Endothelial cell of umbilical vein (primary cell): ENCODE data around the gene ST8SIA1. TPM values are rescaled to one million over a fixed set of nuclear protein-coding genes. Genes with fewer than 3 reads are reported as not detected.

Experiments used
- BruUV-seq: library from RNA; stranded (reverse); fragments of 400-500 nt; replicated peaks from 2 replicates; lab custom pipeline; 2021; lab: Mats Ljungman, UMichigan
- CTCF ChIA-PET: fragments of 300-600, 350-600 bp; sonication (Branson Sonifier 250); formaldehyde crosslinking; loops from one replicate; lab custom pipeline; 2021; ENCODE audit warnings: antibody characterized with exemption, inconsistent platforms; lab: Charles Lee
- POLR2A ChIA-PET: fragments of 300-600, 350-600 bp; sonication (Branson Sonifier 250); formaldehyde crosslinking; loops from one replicate; lab custom pipeline; 2021; ENCODE audit warnings: antibody characterized with exemption, inconsistent platforms; lab: Charles Lee
- DNase-seq: peaks from one replicate; pipeline ENCODE4 v3.0.0-alpha.2; 2011; ENCODE audit warnings: low read depth, low spot score
- FAIRE-seq: peaks from 2 replicates; lab custom pipeline; 2011; peaks lifted over from hg19 to GRCh38; lab: Jason Lieb, UNC
- H2AFZ ChIP-seq: 2 replicates; pipeline ENCODE4 v1.6.0; 2012; ENCODE audit warnings: low read depth, low read length, control low read depth, inconsistent platforms
- H3K27ac ChIP-seq: 2 replicates; pipeline ENCODE4 v1.5.1; 2011; ENCODE audit warnings: low read depth, mild to moderate bottlenecking, control low read depth, low read length, moderate library complexity; ENCODE audit not compliant: insufficient read depth
- H3K27me3 ChIP-seq, 2 experiments: 2 replicates each; pipeline versions ENCODE4 v1.6.0 to v1.6.1; 2011; ENCODE audit warnings: low read length in 2 of 2, mixed read lengths in 1 of 2; ENCODE audit not compliant: control insufficient read depth in 2 of 2, insufficient read depth in 2 of 2
- H3K36me3 ChIP-seq, 2 experiments: 2 replicates in 1 of 2; 3 replicates in 1 of 2; pipeline ENCODE4 v1.5.1; 2011; ENCODE audit warnings: low read length in 2 of 2, mild to moderate bottlenecking in 1 of 2, moderate library complexity in 1 of 2; ENCODE audit not compliant: control insufficient read depth in 2 of 2, insufficient read depth in 2 of 2; ENCODE audit errors: extremely low read depth in 1 of 2
- H3K4me1 ChIP-seq: 3 replicates; pipeline ENCODE4 v1.5.1; 2011; ENCODE audit warnings: mild to moderate bottlenecking, low read length; ENCODE audit not compliant: control insufficient read depth, insufficient read depth; ENCODE audit errors: extremely low read depth
- H3K4me2 ChIP-seq: 2 replicates; pipeline ENCODE4 v1.6.1; 2011; ENCODE audit warnings: low read length, control low read depth, mixed read lengths; ENCODE audit not compliant: insufficient read depth
- H3K4me3 ChIP-seq, 3 experiments: fragments of 200-600 bp in 1 of 3; sonication (generic), shearing (Covaris generic) in 1 of 3; replicated peaks in 1 of 3; 2 replicates each; pipeline ENCODE4 v1.5.1; 2011 to 2016; ENCODE audit warnings: control low read depth in 3 of 3, low read length in 3 of 3, mild to moderate bottlenecking in 2 of 3, inconsistent platforms in 1 of 3, low read depth in 1 of 3, moderate library complexity in 1 of 3; ENCODE audit not compliant: insufficient read depth in 1 of 3
- H3K79me2 ChIP-seq: 2 replicates; pipeline ENCODE4 v1.6.0; 2012; ENCODE audit warnings: low read length, inconsistent platforms; ENCODE audit not compliant: control insufficient read depth, insufficient read depth
- H3K9ac ChIP-seq: replicated peaks from 2 replicates; pipeline ENCODE3; 2011; ENCODE audit warnings: low read length, control low read depth; ENCODE audit not compliant: insufficient read depth; ENCODE audit errors: extremely low read depth
- H3K9me1 ChIP-seq: replicated peaks from 3 replicates; pipeline ENCODE4 v1.6.0; 2011; ENCODE audit warnings: mild to moderate bottlenecking, low read length; ENCODE audit not compliant: control insufficient read depth, insufficient read depth; ENCODE audit errors: extremely low read depth
- H3K9me3 ChIP-seq: replicated peaks from 2 replicates; pipeline ENCODE4 v1.5.1; 2012; ENCODE audit warnings: low read length, inconsistent platforms; ENCODE audit not compliant: control insufficient read depth, insufficient read depth
- H4K20me1 ChIP-seq: replicated peaks from 2 replicates; pipeline ENCODE3; 2011; ENCODE audit warnings: mild to moderate bottlenecking, low read length; ENCODE audit not compliant: control insufficient read depth, insufficient read depth; ENCODE audit errors: extremely low read depth
- CTCF ChIP-seq, 2 donors: IDR thresholded peaks; 1 replicate in 1 of 2; 2 replicates in 1 of 2; pipeline ENCODE4 v1.5.1; 2011; ENCODE audit warnings: low read length in 2 of 2, mild to moderate bottlenecking in 2 of 2, moderate library complexity in 2 of 2, control low read depth in 1 of 2, inconsistent platforms in 1 of 2, low read depth in 1 of 2; ENCODE audit not compliant: insufficient read depth in 1 of 2; ENCODE audit errors: extremely low read depth in 1 of 2
- FOS ChIP-seq: IDR thresholded peaks from 2 replicates; pipeline ENCODE4 v1.6.1; 2011; ENCODE audit warnings: mild to moderate bottlenecking, low read length, moderate library complexity, borderline replicate concordance; ENCODE audit not compliant: insufficient read depth
- GATA2 ChIP-seq: IDR thresholded peaks from 2 replicates; pipeline ENCODE4 v1.7.0; 2011; ENCODE audit warnings: low read depth, mild to moderate bottlenecking, moderate library complexity, mixed read lengths, low read length; ENCODE audit not compliant: insufficient read length, insufficient read depth
- MAX ChIP-seq: IDR thresholded peaks from 2 replicates; pipeline ENCODE4 v1.6.1; 2011; ENCODE audit not compliant: insufficient read depth, insufficient read length
- MYC ChIP-seq: IDR thresholded peaks from one replicate; pipeline ENCODE4 v1.6.1; 2011; ENCODE audit warnings: mild to moderate bottlenecking, low read depth, low read length
- POLR2A ChIP-seq: IDR thresholded peaks from 2 replicates; pipeline ENCODE4 v1.6.1; 2012; ENCODE audit warnings: low read depth, mild to moderate bottlenecking, control low read depth, low read length
- dilution Hi-C: fragments of 300-500 bp; cut with MboI; formaldehyde crosslinking; loops from one replicate; pipeline ENCODE4 v1.15.0; 2019; ENCODE audit warnings: low sequenced_read_pairs; ENCODE audit not compliant: extremely low pct_ligation_motif_present
- intact Hi-C: fragments of 100-400 bp; cut with micrococcal nuclease; formaldehyde crosslinking; loops from one replicate; pipeline ENCODE4 v1.10.0; 2022
- polyA plus RNA-seq, 4 experiments: library from polyadenylated mRNA; depleted of rRNA in 3 of 4; stranded (reverse) in 3 of 4; unstranded in 1 of 4; fragments of >200 nt; gene quantifications; 2 replicates each; pipeline versions ENCODE4 v1.2.1 to v1.2.3, GENCODE V29; 2011 to 2012; ENCODE audit warnings: missing spikeins in 1 of 4
- total RNA-seq: library from RNA; stranded (reverse); gene quantifications from 2 replicates; pipeline ENCODE4 v1.2.3, GENCODE V29; 2021

The ST8SIA1 gene
- total and polyA plus RNA-seq, 2 donors (not counting 3 experiments of a cell fraction or from before 2014, with no cell fraction given): not detected

GRCh38 chr12:22339691-22340090 is 5.2 kb upstream of the ST8SIA1 start:
- Histone ChIP-seq H3K27ac (no peak overlapping the region), H3K79me2 (no peaks in the 10 kb centered on the region), H3K4me1 (no peaks in the 10 kb centered on the region), H3K4me2 (no peak overlapping the region), H3K9me3 (no peaks in the 10 kb centered on the region), H2AFZ (no peak overlapping the region), H3K36me3 (no peaks in the 10 kb centered on the region), H4K20me1 (no peaks in the 10 kb centered on the region), H3K27me3 (peaks cover 6 to 20% of the 10 kb centered on the region in 2 experiments), H3K9me1 (no peaks in the 10 kb centered on the region), H3K4me3 (no peak overlapping the region), H3K9ac (no peak overlapping the region)
- intact Hi-C loops: loop anchor here (5.0 kb wide), 2 partner anchors 147 to 217 kb away; no protein-coding TSS in a partner anchor
- FAIRE-seq (no peak), DNase-seq (no peak)
- dilution Hi-C loops: no loop called here
- no TSS peak for BruUV-seq
- POLR2A ChIA-PET: no interaction called here
- no peak for TF ChIP-seq POLR2A
- no peak for TF ChIP-seq MAX
- no peak for TF ChIP-seq MYC
- TF ChIP-seq GATA2: no peak
- TF ChIP-seq FOS: no peak
- TF ChIP-seq CTCF (IDR thresholded peaks at IDR 0.05; ENCODE audit: extremely low read depth in 1 of 2, insufficient read depth in 1 of 2, low read depth in 1 of 2, low read length in 2 of 2): no peak
- CTCF ChIA-PET: interaction anchor here (1.6 kb wide), 1 partner anchor 642 kb away, joined by 4 read pairs; no protein-coding TSS in a partner anchor
